GM19099 (cell line): ENCODE results near the gene STAT4.

Experiments used
- POLR2A ChIP-seq: IDR thresholded peaks from 3 replicates; pipeline ENCODE4 v1.6.1; 2011; ENCODE audit warnings: low read depth; ENCODE audit not compliant: insufficient read length; ENCODE audit errors: extremely low read depth

Gene STAT4

DNA sequence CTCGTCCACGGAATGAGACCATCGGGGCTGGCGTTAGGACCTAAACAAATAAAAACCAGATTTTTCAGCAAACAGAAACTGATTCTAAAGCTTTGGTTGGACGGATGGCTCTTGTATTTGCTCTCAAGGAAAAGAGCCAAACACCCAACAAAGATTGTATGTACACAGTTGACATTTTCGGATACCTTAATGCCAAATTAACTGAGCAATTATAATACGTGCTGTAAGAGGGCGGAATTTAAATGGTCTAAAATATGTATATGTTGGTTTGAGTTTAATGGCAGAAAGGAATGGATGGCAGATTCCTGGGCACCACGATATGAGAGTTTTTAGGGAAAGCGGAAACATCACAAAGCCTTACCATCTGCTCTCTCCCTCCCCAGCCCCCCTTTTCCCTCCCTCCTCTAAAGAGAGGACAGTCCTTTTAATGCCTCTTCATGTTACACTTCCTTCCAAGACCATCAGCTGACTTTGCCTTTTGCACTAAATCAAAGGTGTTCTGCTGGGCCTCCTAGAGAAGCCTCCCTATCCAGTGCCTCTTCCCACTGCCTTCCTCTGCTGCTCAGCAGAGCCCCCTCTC lies 170.1 kb downstream of the STAT4 start:
- no peak for TF ChIP-seq POLR2A

GRCh38 chr2:190979906-190980629 lies 170.7 kb downstream of the STAT4 start:
- TF ChIP-seq POLR2A, result no peak
